ENCODE measurements around the gene ROS1. TPM values are rescaled to one million over a fixed set of nuclear protein-coding genes. Genes with fewer than 3 reads are reported as not detected.

The ROS1 gene
- total RNA-seq, 1 donor from 2014 or later = not detected

GRCh38 chr6:117432273-117432672, 6.5 kb upstream of the ROS1 start:
- no peak for DNase-seq (ENCODE audit: low read depth, low spot score)
- Mint-ChIP-seq H3K27me3 (ENCODE audit: low read depth) (peaks cover 2% of the 10 kb centered on the region), H3K36me3 (ENCODE audit: low read depth) (peaks cover 3% of the 10 kb centered on the region), H3K4me1 (no peaks in the 10 kb centered on the region), H3K9me3 (peaks cover 10% of the 10 kb centered on the region), H3K4me3 (no peak overlapping the region), H3K27ac (ENCODE audit: unreplicated experiment) (no peak overlapping the region)
- TF ChIP-seq CTCF (conservative IDR thresholded peaks at IDR 0.05) = no peak

GRCh38 chr6:117423754-117424153, 2.0 kb downstream of the ROS1 start:
- DNase-seq (ENCODE audit: low read depth, low spot score) = no peak
- H3K9me3 Mint-ChIP-seq = peaks cover 10% of the 10 kb centered on the region
- TF ChIP-seq CTCF (conservative IDR thresholded peaks at IDR 0.05) = no peak
- H3K4me3 Mint-ChIP-seq = no peak overlapping the region
- H3K4me1 Mint-ChIP-seq = no peaks in the 10 kb centered on the region
- no peak overlapping the region for H3K27ac Mint-ChIP-seq (ENCODE audit: unreplicated experiment)
- peaks cover 6% of the 10 kb centered on the region for H3K27me3 Mint-ChIP-seq (ENCODE audit: low read depth)
- H3K36me3 Mint-ChIP-seq (ENCODE audit: low read depth) = peaks cover 3% of the 10 kb centered on the region

GRCh38 chr6:117418320-117418719, 7.4 kb downstream of the ROS1 start:
- no peaks in the 10 kb centered on the region for H3K36me3 Mint-ChIP-seq (ENCODE audit: low read depth)
- no peaks in the 10 kb centered on the region for H3K9me3 Mint-ChIP-seq
- H3K4me3 Mint-ChIP-seq = no peak overlapping the region
- peaks cover 3% of the 10 kb centered on the region for H3K27me3 Mint-ChIP-seq (ENCODE audit: low read depth)
- H3K4me1 Mint-ChIP-seq = no peaks in the 10 kb centered on the region
- DNase-seq (ENCODE audit: low read depth, low spot score) = no peak
- no peak for TF ChIP-seq CTCF (conservative IDR thresholded peaks at IDR 0.05)
- no peak overlapping the region for H3K27ac Mint-ChIP-seq (ENCODE audit: unreplicated experiment)

GRCh38 chr6:117417851-117418250, 7.9 kb downstream of the ROS1 start:
- Mint-ChIP-seq H3K27ac (ENCODE audit: unreplicated experiment) (no peak overlapping the region), H3K4me1 (no peaks in the 10 kb centered on the region), H3K9me3 (no peaks in the 10 kb centered on the region), H3K27me3 (ENCODE audit: low read depth) (peaks cover under 1% of the 10 kb centered on the region), H3K4me3 (no peak overlapping the region), H3K36me3 (ENCODE audit: low read depth) (no peaks in the 10 kb centered on the region)
- no peak for TF ChIP-seq CTCF (conservative IDR thresholded peaks at IDR 0.05)
- DNase-seq (ENCODE audit: low read depth, low spot score) = no peak

GRCh38 chr6:117414770-117415169, 11.0 kb downstream of the ROS1 start:
- Mint-ChIP-seq H3K4me3 (no peak overlapping the region), H3K36me3 (ENCODE audit: low read depth) (no peaks in the 10 kb centered on the region), H3K27ac (ENCODE audit: unreplicated experiment) (no peak overlapping the region), H3K27me3 (ENCODE audit: low read depth) (no peaks in the 10 kb centered on the region), H3K4me1 (no peaks in the 10 kb centered on the region), H3K9me3 (peaks cover under 1% of the 10 kb centered on the region)
- no peak for DNase-seq (ENCODE audit: low read depth, low spot score)
- TF ChIP-seq CTCF (conservative IDR thresholded peaks at IDR 0.05) = no peak

- no peak overlapping the region for H3K4me3 Mint-ChIP-seq
- no peak for TF ChIP-seq CTCF (conservative IDR thresholded peaks at IDR 0.05)
- no peaks in the 10 kb centered on the region for H3K36me3 Mint-ChIP-seq (ENCODE audit: low read depth)
- DNase-seq (ENCODE audit: low read depth, low spot score) = no peak
- peaks cover 6% of the 10 kb centered on the region for H3K9me3 Mint-ChIP-seq
- no peaks in the 10 kb centered on the region for H3K27me3 Mint-ChIP-seq (ENCODE audit: low read depth)
- no peak overlapping the region for H3K27ac Mint-ChIP-seq (ENCODE audit: unreplicated experiment)
- no peaks in the 10 kb centered on the region for H3K4me1 Mint-ChIP-seq
These were observed 14.3 kb downstream of the ROS1 start for GRCh38 chr6:117411474-117411873.

Measured in neural crest cell (in vitro differentiated cells).